Measurements from ENCODE around the gene FBXO44.

Gene FBXO44

DNA sequence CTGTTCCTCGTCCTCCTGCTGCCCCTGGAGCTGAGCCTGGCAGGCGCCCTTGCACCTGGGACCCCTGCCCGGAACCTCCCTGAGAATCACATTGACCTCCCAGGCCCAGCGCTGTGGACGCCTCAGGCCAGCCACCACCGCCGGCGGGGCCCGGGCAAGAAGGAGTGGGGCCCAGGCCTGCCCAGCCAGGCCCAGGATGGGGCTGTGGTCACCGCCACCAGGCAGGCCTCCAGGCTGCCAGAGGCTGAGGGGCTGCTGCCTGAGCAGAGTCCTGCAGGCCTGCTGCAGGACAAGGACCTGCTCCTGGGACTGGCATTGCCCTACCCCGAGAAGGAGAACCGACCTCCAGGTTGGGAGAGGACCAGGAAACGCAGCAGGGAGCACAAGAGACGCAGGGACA, 51.6 kb downstream of the FBXO44 start:
- TF ChIP-seq, protein P1, sequence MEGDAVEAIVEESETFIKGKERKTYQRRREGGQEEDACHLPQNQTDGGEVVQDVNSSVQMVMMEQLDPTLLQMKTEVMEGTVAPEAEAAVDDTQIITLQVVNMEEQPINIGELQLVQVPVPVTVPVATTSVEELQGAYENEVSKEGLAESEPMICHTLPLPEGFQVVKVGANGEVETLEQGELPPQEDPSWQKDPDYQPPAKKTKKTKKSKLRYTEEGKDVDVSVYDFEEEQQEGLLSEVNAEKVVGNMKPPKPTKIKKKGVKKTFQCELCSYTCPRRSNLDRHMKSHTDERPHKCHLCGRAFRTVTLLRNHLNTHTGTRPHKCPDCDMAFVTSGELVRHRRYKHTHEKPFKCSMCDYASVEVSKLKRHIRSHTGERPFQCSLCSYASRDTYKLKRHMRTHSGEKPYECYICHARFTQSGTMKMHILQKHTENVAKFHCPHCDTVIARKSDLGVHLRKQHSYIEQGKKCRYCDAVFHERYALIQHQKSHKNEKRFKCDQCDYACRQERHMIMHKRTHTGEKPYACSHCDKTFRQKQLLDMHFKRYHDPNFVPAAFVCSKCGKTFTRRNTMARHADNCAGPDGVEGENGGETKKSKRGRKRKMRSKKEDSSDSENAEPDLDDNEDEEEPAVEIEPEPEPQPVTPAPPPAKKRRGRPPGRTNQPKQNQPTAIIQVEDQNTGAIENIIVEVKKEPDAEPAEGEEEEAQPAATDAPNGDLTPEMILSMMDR (conservative IDR thresholded peaks at IDR 0.05; ENCODE audit: low read depth, low read length): no peak
- DNase-seq (ENCODE audit: low read depth): no peak
- no peak overlapping the region for H3K4me3 ChIP-seq (ENCODE audit: low read depth, low read length)

DNA sequence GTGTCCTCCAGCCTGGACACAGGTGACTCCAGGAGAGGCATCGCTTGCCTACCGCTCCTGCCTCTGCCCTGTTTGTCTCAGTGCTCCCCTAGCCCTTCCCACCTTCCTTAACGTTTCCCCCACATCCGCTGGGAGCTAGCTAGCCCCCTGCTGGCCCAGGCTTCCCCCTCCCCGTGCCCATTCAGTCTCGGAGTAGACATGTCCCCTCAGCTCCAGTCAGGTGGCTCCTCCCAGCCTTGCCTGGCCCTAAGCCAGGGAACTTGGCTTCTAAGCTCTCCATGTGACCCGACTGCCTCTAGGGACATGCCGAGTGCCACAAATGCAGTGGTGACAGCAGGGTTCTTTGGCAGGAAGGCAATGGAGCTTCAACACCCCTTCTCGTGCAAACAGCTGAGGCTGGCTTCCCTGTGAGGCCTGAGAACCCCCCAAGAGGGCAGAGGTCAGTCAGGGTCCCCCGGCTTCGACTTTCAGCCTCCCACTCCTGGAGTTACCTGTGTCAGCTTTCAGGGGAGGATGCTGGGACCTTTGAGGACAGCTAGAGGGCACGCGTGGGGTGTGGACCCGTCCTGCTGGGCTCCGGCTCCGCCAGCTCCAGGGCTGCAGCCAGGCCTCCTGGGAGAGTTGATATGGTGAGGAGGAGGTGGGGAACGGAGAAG, 53.1 kb downstream of the FBXO44 start:
- TF ChIP-seq, protein P1 (conservative IDR thresholded peaks at IDR 0.05; ENCODE audit: low read depth, low read length): no peak

DNA sequence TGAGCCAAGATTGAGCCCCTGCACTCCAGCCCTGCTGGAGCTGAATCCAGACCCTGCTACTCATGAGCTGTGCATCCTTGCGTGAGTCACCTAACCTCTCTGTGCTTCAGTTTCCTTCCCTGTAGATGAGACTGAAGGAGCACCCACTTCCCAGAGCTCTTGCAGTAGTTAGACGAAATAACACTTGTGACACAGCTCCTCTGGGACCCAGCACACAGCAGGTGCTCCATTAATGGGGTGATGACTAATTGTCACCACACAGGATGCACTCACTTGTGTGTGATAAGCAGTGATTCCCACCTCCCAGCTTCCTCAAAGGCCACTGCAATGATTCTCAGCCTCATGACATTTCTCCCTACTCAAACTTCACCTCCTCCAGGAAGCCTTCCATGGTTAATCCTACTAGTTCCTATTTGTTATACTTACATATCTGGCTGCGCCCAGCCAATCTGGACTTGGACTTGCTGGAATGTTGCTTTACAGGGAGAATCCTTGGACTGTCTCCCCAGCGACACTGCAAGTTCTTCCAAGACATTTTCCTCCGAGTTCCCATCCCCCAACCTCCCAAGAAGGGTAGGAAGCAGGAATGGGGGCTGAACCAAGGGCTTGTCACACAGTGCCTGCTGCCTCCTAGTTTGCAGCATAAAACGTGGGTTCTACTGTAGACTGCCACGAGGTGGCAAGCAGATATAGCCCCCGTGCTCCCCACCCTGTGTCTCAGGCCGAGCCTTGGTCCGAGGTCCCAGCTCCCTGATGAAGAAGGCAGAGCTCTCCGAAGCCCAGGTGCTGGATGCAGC, 54.1 kb downstream of the FBXO44 start:
- no peak overlapping the region for H3K4me3 ChIP-seq (ENCODE audit: low read depth, low read length)
- TF ChIP-seq, protein P1 (conservative IDR thresholded peaks at IDR 0.05; ENCODE audit: low read depth, low read length): no peak
- no peak for DNase-seq (ENCODE audit: low read depth)

More for the DNA sequence above, 53.1 kb downstream of the FBXO44 start:
- H3K4me3 ChIP-seq (ENCODE audit: low read depth, low read length): no peak overlapping the region
- DNase-seq (ENCODE audit: low read depth): no peak

DNA sequence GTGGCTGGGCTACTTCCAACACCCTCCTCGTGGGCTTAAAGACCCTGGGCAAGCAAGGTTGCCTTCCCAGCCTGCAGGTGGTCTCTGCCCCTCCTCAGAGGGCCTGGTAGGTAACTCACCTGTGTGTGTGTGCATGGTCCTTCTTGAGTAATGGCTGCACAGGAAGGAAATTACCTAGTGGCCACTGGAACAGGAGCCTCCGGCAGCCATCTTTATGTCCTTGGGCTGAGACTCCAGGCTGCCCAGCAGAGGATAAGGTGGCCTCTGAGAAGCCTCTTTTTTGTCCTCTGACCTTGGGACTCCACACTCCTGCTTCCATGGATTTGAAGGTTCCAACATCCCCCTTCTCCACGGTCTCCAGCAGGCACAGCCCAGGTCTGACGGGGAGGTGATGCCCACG, 56.8 kb downstream of the FBXO44 start:
- no peak overlapping the region for H3K4me3 ChIP-seq (ENCODE audit: low read depth, low read length)
- TF ChIP-seq, protein P1 (conservative IDR thresholded peaks at IDR 0.05; ENCODE audit: low read depth, low read length): no peak
- DNase-seq (ENCODE audit: low read depth): no peak

DNA sequence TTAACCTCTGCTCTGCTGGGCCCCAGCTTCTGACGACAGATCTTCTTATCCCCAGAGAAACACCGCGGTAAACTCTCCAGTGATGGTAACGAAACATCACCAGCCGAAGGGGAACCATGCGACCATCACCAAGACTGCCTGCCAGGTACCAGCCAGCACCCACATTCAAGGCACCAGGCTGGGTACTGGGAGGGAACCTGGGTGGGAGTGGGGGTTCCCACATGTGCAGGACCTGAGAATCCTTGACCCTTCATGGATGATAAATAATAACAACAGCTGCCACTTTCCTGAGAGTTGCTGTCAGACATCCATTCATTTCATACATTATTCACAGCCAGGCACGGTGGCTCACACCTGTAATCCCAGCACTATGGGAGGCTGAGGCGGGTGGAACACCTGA, 57.6 kb downstream of the FBXO44 start:
- DNase-seq (ENCODE audit: low read depth): no peak
- H3K4me3 ChIP-seq (ENCODE audit: low read depth, low read length): no peak overlapping the region
- TF ChIP-seq, protein P1 (conservative IDR thresholded peaks at IDR 0.05; ENCODE audit: low read depth, low read length): no peak

Measured in choroid plexus epithelial cell (primary cell).